Activated CD4-positive, CD25-positive, alpha-beta regulatory T cell treated with anti-CD3 and anti-CD28 coated beads, Interleukin-2, amount 50 U/mL, for 24 hours (primary cell): Measurements from ENCODE around the gene LTO1.

Source experiments
- ATAC-seq, 2 donors: fragments of 150-1000 bp; cut with Tn5 transposase; one replicate each; pipeline ENCODE4 v1.10.0; 2021; ENCODE audit warnings: mild to moderate bottlenecking in 1 of 2, moderate library complexity in 1 of 2

The LTO1 gene

GRCh38 chr11:69656536-69657455 lies 18.4 kb downstream of the LTO1 start:
- no peak for ATAC-seq

DNA sequence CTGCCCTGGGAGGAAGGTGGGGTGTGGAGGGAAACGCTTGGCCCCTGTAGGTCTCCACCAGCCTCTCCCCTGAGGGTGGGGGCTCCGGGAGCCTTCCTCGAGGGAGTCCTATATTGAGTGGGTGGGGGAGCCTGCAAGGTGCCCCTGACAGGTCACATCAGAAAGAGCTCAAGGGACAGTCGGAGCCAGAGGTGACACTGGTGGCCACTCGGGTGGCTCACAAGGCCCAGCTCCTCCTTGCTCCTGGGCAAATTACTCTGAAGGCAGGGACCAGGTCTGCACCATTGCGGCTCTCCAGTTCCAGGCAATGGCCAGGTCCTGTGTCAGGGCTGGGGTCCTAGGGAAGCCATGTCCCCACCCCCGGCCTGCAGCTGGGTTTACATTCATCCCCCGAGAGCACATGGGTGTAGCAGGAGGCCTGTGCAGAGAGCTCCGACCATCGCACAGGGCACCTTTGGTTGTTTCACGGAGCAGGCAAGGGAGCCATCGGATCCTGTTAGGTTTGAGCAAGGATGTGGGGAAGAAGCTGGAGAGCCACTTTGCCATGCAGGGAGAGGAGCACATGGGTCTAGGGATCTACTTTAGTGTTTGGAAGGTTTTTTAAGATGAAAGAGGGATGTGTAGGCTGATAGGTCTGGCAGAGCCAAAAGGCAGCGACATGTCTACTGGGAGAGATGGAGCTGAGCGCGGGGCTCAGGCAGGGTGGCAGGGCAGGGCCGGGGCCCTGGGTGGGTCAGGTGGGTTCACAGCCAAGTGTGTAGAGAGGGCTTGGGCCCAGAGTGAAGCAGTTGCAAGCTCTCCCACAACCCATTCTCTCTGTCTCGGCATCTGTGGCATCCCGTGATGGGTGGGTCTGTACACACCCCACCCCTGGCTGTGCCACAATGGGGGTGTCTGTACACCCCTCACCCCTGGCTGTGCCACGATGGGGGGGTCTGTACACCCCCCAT lies 19.4 kb downstream of the LTO1 start:
- no peak for ATAC-seq

- ATAC-seq: no peak
These were observed 20.3 kb downstream of the LTO1 start for GRCh38 chr11:69654660-69655478.

DNA sequence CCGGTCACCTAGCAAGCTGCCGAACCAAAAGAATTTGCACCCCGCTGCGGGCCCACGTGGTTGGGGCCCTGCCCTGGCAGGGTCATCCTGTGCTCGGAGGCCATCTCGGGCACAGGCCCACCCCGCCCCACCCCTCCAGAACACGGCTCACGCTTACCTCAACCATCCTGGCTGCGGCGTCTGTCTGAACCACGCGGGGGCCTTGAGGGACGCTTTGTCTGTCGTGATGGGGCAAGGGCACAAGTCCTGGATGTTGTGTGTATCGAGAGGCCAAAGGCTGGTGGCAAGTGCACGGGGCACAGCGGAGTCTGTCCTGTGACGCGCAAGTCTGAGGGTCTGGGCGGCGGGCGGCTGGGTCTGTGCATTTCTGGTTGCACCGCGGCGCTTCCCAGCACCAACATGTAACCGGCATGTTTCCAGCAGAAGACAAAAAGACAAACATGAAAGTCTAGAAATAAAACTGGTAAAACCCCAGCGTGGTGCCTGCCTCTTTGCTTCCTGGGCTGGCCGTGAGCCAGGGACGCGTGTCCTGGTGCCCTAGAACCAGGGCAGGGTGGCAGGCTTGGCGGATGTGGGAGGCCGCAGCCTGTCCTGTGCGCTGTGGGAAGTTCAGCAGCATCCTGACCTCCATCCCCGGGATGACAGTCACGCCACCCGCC lies 21.0 kb downstream of the LTO1 start:
- ATAC-seq: no peak

DNA sequence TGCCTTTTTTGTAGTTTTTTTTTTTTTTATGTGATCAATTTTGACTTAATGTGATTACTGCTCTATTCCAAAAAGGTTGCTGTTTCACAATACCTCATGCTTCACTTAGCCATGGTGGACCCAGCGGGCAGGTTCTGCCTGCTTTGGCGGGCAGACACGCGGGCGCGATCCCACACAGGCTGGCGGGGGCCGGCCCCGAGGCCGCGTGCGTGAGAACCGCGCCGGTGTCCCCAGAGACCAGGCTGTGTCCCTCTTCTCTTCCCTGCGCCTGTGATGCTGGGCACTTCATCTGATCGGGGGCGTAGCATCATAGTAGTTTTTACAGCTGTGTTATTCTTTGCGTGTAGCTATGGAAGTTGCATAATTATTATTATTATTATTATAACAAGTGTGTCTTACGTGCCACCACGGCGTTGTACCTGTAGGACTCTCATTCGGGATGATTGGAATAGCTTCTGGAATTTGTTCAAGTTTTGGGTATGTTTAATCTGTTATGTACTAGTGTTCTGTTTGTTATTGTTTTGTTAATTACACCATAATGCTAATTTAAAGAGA lies 21.7 kb downstream of the LTO1 start:
- no peak for ATAC-seq

- ATAC-seq: no peak
These were observed 22.2 kb downstream of the LTO1 start for GRCh38 chr11:69652999-69653398.

DNA sequence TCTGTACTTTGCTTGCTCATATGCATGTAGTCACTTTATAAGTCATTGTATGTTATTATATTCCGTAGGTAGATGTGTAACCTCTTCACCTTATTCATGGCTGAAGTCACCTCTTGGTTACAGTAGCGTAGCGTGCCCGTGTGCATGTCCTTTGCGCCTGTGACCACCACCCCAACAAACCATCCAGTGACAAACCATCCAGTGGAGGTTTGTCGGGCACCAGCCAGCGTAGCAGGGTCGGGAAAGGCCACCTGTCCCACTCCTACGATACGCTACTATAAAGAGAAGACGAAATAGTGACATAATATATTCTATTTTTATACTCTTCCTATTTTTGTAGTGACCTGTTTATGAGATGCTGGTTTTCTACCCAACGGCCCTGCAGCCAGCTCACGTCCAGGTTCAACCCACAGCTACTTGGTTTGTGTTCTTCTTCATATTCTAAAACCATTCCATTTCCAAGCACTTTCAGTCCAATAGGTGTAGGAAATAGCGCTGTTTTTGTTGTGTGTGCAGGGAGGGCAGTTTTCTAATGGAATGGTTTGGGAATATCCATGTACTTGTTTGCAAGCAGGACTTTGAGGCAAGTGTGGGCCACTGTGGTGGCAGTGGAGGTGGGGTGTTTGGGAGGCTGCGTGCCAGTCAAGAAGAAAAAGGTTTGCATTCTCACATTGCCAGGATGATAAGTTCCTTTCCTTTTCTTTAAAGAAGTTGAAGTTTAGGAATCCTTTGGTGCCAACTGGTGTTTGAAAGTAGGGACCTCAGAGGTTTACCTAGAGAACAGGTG lies 23.1 kb downstream of the LTO1 start:
- no peak for ATAC-seq

DNA sequence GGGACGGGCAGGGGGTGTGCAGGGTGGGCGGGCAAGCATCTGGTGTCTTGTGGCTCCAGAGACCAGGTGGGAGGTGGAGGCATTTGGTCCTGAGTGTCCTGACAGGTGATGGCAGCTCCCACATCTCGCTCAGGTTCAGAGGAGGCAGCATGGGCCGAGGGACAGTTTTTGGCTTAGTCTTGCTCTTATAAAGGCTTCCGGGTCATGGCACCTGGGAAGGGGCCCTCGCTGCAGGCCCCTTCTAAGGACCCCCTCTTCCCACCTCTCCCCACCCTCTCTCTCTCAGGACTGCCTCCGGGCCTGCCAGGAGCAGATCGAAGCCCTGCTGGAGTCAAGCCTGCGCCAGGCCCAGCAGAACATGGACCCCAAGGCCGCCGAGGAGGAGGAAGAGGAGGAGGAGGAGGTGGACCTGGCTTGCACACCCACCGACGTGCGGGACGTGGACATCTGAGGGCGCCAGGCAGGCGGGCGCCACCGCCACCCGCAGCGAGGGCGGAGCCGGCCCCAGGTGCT lies 24.3 kb downstream of the LTO1 start:
- no peak for ATAC-seq

- ATAC-seq: no peak
These were observed 24.9 kb downstream of the LTO1 start for GRCh38 chr11:69650081-69650831.

GRCh38 chr11:69649576-69649900 lies 25.6 kb downstream of the LTO1 start:
- ATAC-seq: no peak

DNA sequence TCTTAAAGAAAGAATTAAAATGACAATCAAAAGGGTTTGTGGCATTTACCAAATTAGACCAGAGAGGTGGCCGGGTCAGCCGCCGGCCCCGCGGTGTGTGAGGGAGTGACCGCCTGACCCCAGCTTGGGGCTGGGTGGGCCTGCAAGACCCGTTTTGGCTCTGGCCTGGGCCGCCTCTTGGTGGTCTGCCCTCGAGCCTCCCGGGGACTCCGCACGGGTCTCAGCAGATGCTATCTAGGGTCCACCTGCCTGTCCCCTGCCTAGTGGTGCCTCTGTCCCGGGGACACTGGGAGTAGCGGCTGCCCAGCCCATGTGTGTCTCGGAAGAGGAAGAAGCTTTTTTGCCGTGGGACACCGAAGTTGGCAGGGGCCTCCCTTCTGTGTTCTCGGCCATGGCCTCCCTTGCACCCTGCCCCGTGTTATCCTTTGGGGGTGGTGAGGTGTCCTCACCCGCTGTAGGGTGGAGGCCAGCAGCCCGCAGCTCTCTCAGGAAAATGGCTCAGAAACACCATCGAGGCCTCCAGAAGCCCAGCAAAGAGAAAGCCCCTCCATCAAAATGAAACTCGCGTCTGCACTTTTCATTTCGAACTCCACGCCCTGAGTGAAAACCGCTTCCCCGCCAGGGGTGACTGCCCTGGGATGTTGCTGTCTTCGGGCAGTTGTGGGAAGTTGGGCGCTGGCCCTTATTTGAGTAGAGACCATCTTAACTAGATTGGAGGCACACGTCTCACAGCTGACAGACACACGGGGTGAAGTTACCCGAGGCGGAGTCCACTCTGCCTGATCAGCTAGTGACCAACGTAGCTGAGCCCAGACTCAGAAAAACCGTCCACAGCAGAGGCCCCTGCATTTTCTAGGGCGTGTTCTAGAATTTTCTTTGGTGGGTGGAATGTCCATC lies 26.2 kb downstream of the LTO1 start:
- no peak for ATAC-seq

DNA sequence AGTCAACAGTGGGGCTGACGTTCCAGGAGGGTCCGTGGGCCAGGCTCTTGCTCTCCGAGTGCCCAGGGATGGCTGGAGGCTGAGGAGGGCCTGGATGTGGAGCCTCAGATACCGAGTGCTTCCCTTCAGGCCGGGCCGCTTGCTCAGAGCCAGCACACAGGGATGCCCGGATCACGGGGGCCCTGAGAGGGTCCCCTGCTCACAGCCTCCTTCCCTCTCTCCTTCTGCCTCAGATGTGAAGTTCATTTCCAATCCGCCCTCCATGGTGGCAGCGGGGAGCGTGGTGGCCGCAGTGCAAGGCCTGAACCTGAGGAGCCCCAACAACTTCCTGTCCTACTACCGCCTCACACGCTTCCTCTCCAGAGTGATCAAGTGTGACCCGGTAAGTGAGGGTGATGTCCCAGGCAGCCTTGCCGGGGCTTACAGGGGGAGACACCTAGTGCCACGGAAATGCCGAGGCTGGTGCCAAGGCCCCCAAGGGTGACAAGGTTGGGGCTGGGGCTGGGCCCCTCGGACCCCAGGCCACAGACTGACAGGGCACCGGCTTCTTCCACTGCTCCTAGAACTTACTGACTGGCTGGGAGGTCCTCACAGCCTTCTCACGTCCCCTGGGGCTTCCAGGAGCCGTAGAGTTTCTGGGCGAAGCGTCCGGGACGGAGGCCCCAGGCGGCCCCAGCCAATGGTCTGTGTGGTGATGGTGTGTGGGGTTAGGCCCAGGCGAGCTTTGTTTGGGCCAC lies 27.2 kb downstream of the LTO1 start:
- ATAC-seq: no peak

DNA sequence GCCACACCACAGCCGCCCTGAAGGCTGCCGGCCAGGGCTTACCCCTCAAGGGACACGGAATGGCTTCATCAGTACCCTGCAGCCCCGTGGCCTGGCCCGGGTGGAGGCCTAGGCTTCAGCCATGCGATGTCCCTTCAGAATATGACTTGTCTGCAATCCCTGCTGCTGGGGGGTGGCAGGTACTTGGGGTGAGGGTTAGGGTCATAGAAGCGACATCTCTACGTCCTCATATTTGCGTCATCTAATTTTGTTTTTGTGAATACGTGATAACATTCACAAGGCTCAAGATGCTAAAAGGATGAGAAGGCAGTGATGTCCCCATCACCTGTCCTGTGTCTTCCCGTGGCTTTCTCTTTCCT lies 27.8 kb downstream of the LTO1 start:
- no peak for ATAC-seq

GRCh38 chr11:69646493-69647389 lies 28.4 kb downstream of the LTO1 start:
- ATAC-seq: no peak

GRCh38 chr11:69645801-69646492 lies 29.2 kb downstream of the LTO1 start:
- ATAC-seq: no peak

DNA sequence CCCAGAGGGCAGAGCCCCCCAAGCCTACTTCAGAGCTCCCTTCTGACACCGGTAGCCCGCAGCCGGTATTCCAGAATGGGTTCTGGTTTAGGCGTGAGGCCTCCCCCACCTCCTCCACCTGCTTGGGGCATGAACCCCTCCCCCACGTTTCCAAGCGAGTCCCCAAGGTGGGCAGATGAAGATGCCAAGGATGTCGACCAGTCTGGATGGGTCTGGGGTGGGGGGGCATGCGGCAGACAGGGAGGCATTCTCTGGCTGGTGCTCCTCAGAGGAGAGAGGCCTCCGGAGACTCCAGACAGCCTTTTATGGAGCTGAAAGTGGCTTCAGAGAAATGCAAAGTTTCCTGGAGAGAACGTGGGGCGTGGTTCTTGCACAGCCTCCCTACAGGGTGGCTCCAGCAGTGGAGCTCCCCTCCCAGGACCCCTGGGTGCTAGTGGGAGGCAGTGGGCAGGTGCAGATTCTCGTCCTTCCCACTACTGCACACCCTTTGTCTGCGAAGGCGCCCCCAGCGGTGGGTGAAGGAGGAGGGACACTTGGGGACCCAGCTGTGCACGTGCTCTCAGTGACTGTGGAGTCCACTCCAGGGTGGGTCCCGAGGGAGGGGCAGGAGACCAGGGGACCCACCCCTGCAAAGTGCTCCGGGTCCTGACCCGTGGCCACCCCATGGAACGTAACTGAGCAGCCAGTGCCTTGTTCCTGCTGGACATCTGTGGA lies 30.0 kb downstream of the LTO1 start:
- no peak for ATAC-seq
